VCaP (cell line): ENCODE data around the gene ELMO1.

Source experiments
- H3K27ac ChIP-seq: fragments of 450-650 bp; 2 replicates; pipeline ENCODE4 v1.5.1; 2017
- TF ChIP-seq, protein P1 (sequence below): fragments of 450-650 bp; conservative IDR thresholded peaks from 2 replicates; pipeline ENCODE4 v1.5.1; 2017; ENCODE audit warnings: mild to moderate bottlenecking, moderate library complexity

Gene ELMO1

GRCh38 chr7:37097983-37098382 is 350.7 kb downstream of the ELMO1 start:
- TF ChIP-seq, protein P1, sequence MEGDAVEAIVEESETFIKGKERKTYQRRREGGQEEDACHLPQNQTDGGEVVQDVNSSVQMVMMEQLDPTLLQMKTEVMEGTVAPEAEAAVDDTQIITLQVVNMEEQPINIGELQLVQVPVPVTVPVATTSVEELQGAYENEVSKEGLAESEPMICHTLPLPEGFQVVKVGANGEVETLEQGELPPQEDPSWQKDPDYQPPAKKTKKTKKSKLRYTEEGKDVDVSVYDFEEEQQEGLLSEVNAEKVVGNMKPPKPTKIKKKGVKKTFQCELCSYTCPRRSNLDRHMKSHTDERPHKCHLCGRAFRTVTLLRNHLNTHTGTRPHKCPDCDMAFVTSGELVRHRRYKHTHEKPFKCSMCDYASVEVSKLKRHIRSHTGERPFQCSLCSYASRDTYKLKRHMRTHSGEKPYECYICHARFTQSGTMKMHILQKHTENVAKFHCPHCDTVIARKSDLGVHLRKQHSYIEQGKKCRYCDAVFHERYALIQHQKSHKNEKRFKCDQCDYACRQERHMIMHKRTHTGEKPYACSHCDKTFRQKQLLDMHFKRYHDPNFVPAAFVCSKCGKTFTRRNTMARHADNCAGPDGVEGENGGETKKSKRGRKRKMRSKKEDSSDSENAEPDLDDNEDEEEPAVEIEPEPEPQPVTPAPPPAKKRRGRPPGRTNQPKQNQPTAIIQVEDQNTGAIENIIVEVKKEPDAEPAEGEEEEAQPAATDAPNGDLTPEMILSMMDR, result no peak
- H3K27ac ChIP-seq, result no peak overlapping the region

DNA sequence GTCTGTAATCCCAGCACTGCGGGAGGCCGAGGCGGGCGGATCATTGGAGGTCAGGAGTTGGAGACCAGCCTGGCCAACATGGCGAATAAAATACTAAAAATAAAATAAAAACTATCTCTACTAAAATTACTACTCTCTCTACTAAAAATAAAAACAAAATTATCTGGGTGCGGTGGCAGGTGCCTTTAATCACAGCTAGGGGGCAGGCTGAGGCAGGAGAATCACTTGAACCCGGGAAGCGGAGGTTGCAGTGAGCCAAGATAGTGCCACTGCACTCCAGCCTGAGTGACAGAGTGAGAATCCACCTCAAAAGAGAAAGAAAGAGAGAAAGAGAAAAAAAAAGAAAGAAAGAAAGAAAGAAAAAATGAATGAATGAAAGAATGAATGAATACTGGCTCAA is 351.4 kb downstream of the ELMO1 start:
- no peak overlapping the region for H3K27ac ChIP-seq
- TF ChIP-seq, protein P1, result no peak

GRCh38 chr7:37096341-37096740 is 352.3 kb downstream of the ELMO1 start:
- H3K27ac ChIP-seq, result no peak overlapping the region
- TF ChIP-seq, protein P1, result no peak

DNA sequence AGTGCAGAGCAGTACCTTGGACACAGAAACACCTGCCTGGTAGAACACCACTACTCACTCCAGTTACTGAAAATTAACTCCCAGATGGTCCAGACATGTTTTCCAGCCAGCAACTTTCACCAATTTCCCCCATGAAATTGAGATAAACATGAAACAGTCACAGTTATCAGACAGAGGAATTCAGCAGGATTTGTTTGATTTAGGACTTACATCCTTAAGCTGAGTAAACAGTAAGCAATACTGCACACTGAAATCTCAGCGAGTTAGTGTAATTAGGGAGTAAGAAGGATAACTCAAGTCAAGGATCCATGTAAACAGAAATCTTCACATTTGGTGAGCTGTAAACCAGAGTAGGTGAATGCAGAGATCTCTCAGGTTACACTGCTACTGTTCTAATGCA is 353.5 kb downstream of the ELMO1 start:
- TF ChIP-seq, protein P1, result no peak

GRCh38 chr7:37093257-37093656 is 355.4 kb downstream of the ELMO1 start:
- TF ChIP-seq, protein P1, result no peak
- no peak overlapping the region for H3K27ac ChIP-seq

More for the DNA sequence above, 353.5 kb downstream of the ELMO1 start:
- H3K27ac ChIP-seq, result 0 out of 2 replicates have a peak overlapping the region, but pooled peaks have one; percentile 18

DNA sequence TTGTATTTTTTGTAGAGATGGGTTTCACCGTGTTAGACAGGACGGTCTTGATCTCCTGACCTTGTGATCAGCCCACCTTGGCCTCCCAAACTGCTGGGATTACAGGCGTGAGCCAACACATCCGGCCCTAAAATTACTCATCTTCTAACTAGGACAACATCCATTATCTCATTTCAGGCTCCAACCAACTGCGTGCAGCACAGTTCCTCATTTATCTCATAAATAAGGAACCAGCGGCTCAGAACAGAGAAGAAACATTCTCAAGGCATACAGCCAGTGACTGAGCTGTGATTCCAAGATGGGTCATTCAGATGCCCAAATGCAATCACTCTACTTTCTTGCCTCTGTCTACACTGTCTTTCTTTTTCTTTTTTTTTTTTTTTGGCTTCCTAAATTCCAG is 356.1 kb downstream of the ELMO1 start:
- TF ChIP-seq, protein P1, result no peak
- no peak overlapping the region for H3K27ac ChIP-seq

DNA sequence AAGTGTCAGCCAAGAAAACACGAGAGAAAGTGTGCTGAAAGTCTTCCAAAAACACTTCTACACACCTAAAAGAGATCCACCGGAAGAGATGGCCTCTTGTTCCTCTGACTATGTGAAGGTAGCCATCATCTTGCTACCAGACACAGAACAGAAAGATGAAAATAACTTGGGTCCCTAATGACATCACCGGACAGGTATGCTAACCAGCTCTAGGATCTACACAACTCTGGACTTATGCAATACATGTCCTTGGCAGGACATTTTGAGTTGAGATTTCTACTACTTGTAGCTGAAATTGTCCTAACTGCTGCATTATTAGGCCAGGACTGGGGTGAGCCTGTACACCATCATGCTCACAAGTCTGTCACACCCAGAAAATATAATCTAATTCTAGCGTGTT is 358.7 kb downstream of the ELMO1 start:
- TF ChIP-seq, protein P1, result no peak

More for the DNA sequence above, 358.7 kb downstream of the ELMO1 start:
- no peak overlapping the region for H3K27ac ChIP-seq
